Activated gamma-delta T cell treated with Interleukin-2 at 50 U/mL for 16 hours (primary cell): ENCODE data around the gene CLEC16A.
A peak's percentile ranks its signal among the peaks of the same experiment; 100 is the strongest.

Experiments
- DNase-seq: peaks from one replicate; pipeline ENCODE4 v3.0.0-alpha.2; 2020

Gene CLEC16A, protein sequence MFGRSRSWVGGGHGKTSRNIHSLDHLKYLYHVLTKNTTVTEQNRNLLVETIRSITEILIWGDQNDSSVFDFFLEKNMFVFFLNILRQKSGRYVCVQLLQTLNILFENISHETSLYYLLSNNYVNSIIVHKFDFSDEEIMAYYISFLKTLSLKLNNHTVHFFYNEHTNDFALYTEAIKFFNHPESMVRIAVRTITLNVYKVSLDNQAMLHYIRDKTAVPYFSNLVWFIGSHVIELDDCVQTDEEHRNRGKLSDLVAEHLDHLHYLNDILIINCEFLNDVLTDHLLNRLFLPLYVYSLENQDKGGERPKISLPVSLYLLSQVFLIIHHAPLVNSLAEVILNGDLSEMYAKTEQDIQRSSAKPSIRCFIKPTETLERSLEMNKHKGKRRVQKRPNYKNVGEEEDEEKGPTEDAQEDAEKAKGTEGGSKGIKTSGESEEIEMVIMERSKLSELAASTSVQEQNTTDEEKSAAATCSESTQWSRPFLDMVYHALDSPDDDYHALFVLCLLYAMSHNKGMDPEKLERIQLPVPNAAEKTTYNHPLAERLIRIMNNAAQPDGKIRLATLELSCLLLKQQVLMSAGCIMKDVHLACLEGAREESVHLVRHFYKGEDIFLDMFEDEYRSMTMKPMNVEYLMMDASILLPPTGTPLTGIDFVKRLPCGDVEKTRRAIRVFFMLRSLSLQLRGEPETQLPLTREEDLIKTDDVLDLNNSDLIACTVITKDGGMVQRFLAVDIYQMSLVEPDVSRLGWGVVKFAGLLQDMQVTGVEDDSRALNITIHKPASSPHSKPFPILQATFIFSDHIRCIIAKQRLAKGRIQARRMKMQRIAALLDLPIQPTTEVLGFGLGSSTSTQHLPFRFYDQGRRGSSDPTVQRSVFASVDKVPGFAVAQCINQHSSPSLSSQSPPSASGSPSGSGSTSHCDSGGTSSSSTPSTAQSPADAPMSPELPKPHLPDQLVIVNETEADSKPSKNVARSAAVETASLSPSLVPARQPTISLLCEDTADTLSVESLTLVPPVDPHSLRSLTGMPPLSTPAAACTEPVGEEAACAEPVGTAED

DNA sequence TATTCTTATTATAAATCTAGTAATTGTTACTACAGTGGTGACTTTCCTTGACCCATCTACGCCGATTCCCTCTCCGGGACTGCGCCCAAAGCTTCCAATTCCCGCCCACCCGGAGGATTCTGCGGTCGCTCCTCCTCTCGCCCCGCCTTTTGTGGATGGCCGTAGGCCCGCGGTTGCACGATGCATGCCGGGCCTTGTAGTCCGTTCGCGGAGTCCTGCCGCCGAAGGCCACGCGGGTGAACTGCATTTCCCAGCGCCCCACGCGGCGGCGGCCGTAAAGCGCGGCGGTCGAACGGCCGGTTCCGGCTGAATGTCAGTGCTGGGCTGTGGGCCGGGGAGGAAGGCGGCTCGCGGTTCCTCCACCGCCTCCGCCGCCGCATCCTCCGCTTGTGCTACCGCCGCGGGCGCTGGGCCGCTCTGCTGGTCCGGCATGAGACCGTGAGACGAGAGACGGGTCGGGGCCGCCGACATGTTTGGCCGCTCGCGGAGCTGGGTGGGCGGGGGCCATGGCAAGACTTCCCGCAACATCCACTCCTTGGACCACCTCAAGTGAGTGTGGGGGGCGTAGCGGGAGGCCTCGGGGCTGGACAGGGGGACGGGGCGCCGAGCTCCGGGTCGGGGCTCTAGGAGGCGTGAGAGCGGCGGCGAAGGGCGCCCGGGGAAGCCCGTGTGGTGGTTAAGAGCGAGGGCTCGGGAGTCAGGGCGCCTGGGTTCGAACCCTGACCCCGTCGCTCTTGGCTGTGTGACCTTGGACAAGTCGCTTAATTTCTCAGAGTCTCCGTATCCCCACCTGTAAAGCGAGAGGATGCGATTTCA is at the start of gene CLEC16A:
TSS of gene CLEC16A (plus strand) at position 316 of the 816 bp plus-strand sequence. CDS start at position 470, 154 bp downstream.
- peak; percentile 94 for DNase-seq

DNA sequence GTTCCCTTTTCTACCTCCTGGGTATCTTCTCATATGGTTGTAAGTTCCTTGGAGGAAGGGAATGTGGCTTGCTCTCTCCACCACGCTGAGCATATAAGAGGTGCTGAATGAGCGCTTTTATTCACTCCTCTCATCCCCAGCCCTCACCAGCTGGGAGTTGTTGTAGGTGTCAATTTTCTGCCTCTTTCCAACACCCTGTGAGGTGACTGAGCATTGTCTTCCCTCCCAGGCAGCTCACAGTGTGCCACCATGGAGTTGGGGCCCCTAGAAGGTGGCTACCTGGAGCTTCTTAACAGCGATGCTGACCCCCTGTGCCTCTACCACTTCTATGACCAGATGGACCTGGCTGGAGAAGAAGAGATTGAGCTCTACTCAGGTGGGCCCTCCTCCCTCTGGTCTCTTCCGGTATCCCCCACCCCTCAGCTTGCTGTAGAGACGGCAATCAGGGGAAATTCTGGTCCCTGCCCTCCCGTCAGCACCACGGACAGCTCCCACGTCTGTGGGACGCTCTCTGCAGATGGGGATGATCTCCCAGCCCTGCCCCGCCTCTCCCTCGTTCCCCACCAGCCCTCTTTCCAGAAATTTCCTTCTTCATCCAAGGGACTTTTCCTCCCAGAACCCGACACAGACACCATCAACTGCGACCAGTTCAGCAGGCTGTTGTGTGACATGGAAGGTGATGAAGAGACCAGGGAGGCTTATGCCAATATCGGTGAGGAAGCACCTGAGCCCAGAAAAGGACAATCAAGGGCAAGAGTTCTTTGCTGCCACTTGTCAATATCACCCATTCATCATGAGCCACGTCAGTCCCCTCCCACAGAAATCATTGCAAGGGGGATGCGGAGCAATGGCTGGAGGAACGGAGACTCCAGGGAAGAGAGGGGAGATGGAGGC is 49.1 kb upstream of the CLEC16A start:
- peak; percentile 20 for DNase-seq

DNA sequence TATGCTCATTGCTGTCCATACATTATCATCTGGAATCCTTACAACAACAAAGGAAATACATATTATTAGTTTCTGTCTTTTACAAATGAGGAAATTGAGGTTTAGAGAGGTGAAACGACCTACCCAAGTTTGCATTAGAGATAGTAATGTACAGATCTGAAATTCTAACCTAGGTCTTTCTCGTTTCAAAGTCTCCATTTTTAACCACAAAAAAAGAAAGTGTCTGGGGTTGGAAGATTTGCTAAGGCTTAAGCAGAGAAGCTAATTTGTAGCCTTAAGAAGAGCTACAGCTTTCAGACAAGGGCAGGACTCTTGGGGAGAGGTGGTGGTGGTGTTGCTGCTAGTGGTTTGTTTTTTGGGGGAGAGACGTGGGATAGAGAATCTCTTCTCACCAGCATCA is 48.2 kb upstream of the CLEC16A start:
- no peak for DNase-seq

DNA sequence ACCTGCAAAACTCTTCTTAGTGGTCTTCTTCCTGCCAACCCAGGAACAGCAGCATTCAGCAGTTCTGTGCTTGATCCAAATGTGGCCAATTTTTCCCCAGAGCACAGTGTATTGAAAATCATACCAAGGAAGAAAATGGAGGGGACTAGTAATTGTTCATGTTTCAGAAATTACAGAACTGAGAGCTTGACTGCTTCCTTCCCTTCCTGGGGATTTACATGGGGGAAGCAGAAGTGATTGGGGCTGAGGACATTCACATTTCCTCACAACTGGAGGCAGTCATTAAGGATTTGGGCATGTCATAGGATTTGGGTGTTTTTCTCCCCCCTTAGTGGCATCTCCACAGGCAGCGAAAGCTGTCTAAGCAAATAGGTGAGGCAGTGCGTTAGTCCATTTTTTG is 47.6 kb upstream of the CLEC16A start:
- DNase-seq = no peak

DNA sequence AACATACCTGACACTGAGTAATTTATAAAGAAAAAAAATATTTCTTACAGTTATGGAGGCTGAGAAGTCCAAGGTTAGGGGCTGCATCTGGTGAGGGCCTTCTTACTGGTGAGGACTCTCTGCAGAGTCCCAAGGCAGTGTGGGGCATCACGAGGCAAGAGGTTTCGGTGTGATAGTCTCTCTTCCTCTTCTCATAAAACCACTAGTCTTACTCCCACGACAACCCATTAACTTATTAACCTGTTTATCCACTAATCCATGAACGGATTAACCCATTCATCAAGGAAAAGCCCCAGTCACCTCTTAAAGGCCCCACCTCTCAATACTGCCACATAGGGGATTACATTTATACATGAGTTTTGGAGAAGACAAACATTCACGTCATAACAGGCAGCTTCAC is 47.2 kb upstream of the CLEC16A start:
- DNase-seq = no peak

DNA sequence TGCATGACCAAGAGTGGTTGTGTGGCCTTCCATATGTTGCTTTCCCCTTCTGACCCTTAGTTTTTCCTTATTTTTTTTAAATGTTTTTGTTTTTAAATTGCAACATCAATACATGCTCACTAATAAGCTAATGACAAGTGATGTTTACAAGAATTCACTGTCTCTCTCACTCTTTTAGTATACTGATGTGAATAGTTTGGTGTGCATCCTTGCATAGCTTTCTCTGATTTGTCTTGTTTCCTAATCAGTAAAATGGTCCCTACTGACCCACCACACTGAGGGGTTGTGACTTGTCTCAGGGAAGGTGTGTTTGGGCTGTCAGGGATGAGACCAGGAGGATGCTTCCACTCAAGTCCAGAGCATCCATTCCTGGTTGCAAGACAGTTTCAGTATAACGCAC is 41.4 kb upstream of the CLEC16A start:
- DNase-seq = no peak

DNA sequence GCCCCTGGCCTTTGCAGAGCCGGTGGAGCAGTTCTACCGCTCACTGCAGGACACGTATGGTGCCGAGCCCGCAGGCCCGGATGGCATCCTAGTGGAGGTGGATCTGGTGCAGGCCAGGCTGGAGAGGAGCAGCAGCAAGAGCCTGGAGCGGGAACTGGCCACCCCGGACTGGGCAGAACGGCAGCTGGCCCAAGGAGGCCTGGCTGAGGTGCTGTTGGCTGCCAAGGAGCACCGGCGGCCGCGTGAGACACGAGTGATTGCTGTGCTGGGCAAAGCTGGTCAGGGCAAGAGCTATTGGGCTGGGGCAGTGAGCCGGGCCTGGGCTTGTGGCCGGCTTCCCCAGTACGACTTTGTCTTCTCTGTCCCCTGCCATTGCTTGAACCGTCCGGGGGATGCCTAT is 37.9 kb upstream of the CLEC16A start:
- DNase-seq = no peak

DNA sequence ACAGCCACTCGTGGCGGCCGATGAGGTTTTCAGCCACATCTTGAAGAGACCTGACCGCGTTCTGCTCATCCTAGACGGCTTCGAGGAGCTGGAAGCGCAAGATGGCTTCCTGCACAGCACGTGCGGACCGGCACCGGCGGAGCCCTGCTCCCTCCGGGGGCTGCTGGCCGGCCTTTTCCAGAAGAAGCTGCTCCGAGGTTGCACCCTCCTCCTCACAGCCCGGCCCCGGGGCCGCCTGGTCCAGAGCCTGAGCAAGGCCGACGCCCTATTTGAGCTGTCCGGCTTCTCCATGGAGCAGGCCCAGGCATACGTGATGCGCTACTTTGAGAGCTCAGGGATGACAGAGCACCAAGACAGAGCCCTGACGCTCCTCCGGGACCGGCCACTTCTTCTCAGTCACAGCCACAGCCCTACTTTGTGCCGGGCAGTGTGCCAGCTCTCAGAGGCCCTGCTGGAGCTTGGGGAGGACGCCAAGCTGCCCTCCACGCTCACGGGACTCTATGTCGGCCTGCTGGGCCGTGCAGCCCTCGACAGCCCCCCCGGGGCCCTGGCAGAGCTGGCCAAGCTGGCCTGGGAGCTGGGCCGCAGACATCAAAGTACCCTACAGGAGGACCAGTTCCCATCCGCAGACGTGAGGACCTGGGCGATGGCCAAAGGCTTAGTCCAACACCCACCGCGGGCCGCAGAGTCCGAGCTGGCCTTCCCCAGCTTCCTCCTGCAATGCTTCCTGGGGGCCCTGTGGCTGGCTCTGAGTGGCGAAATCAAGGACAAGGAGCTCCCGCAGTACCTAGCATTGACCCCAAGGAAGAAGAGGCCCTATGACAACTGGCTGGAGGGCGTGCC is 37.2 kb upstream of the CLEC16A start:
- DNase-seq = no peak

DNA sequence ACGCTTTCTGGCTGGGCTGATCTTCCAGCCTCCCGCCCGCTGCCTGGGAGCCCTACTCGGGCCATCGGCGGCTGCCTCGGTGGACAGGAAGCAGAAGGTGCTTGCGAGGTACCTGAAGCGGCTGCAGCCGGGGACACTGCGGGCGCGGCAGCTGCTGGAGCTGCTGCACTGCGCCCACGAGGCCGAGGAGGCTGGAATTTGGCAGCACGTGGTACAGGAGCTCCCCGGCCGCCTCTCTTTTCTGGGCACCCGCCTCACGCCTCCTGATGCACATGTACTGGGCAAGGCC is 36.7 kb upstream of the CLEC16A start:
- no peak for DNase-seq

DNA sequence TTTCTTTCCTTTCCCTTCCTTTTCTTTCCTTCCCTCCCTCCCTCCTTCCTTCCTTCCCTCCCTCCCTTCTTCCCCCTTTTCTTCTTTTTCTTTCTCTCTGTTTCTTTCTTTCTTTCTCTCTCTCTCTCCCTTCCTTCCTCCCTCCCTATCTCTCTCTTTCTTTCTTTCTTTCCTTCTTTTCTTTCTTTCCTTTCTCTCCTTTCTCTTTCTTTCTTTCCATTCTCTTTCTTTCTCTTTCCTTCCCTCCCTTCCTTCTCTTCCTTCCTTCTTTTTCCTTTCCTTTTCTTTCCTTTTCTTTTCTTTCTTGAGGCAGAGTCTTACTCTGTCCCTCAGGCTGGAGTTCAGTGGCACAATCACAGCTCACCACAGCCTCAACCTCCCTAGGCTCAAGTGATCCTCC is 33.1 kb upstream of the CLEC16A start:
- DNase-seq = no peak

DNA sequence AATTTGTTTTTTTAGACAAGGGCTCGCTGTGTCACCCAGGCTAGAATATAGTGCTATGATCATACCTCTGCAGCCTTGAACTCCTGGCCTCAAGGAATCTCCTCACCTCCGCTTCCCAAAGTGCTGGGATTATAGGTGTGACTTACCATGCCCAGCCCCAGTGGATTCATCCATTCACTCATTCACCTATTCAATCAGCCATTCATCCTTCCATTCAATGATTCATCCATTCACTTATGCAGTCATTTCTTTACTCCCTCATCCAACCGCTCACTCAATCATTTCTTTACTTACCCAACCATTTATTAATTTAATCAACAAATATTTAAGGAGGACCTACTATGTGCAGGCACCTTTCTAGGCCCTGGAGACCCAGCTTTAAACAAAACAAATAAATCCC is 27.8 kb upstream of the CLEC16A start:
- no peak for DNase-seq

DNA sequence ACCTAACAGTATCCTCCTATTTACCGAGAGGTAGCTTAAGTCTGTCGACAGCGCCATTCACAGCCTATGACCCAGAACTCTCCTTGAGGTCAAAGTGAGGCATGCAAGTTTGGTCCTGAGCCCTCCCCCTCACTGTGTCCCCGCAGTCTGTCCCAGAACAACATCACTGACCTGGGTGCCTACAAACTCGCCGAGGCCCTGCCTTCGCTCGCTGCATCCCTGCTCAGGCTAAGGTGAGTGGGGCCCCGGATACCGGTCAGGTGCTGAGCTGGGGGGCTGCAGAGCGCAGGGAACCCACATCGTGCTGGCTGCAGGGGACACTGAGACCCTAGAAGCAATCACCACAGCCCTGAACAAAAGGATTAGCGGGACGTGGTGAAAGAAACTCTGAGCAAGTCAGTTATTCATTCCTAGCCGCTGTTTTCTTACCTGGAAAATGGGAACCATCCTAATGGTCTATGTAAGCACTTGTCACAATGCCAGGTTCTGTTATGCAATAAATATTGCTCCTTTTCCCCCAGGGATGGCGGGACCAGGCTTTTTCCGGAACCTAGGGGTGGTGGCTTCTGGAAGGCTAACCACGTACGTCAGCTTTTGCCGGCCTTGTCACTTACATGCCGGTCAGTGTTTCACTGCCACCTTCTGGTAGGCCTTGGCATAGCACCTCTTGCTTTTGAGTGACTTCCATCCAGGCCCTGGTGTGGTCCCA is 25.9 kb upstream of the CLEC16A start:
- DNase-seq = peak; percentile 78

DNA sequence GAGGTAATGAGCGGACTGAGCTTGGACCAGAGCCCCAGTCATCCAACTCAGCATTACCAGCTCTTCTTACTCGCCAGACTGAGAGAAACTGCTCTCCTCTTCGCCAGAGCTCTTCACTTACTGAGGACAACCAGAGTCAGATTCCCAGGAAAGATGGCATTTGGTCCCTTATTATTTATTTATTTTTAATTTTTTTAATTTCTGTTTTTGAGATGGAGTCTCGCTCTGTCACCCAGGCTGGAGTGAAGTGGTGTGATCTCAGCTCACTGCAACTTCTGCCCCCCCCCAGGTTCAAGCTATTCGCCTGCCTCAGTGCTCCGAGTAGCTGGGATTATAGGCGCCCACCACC is 25.4 kb upstream of the CLEC16A start:
- no peak for DNase-seq

DNA sequence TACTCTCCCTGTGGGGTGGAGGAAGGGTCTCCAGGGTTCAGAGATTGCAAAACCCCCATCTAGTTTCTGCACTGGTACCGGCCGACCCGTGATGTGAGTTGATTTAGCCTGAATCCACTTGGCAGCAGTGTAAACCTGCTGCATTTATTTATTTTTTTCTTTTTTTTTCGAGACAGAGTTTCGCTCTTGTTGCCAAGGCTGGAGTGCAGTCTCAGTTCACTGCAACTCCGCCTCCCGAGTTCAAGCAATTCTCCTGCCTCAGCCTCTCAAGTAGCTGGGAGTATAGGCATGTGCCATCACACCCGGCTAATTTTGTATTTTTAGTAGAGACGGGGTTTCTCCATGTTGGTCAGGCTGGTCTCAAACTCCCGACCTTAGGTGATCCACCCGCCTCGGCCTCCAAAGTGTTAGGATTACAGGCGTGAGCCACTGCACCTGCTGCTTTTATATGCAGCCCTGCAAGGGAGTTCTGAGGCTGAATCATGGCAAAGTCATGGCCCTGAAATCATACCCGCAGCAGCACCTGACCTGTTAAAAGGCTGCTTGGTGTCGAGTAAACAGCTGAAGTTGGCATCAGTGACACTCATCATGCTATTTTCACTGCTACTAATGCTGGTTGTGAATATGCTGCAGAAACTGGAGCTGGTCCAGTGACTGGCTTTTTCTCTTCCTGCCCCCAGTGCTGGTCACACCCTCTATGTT is 23.5 kb upstream of the CLEC16A start:
- no peak for DNase-seq

DNA sequence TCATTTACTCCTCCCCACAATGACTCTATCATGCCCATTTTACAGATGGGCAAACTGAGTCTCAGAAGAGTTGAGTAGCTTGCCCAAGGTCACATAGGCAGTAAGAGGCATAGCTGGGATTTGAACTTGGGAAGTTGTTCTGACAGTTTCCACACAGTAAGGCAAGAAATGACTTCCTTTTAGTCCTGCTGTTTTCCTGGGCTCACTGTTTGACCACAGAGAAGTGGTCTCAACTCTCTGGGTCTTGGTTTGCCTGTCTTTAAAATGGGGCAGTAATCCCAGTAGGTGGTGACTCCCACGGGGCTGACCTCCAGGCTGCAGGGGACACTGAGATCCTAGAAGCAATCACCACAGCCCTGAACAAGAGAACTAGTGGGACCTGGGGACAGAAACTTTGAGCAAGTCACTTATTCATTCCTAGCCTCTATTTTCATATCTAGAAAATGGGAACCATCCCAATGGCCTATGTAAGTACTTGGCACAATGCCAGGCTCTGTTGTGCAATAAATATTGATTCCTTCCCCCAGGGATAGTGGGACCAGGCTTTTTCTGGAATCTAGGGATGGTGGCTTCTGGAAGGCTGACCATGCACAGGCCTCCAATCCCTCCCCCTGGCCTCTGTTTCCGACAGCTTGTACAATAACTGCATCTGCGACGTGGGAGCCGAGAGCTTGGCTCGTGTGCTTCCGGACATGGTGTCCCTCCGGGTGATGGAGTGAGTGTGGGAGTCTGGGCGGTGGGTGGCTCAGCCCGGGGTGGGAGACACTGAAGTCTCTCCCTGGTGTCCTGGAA is 22.6 kb upstream of the CLEC16A start:
- DNase-seq = no peak

DNA sequence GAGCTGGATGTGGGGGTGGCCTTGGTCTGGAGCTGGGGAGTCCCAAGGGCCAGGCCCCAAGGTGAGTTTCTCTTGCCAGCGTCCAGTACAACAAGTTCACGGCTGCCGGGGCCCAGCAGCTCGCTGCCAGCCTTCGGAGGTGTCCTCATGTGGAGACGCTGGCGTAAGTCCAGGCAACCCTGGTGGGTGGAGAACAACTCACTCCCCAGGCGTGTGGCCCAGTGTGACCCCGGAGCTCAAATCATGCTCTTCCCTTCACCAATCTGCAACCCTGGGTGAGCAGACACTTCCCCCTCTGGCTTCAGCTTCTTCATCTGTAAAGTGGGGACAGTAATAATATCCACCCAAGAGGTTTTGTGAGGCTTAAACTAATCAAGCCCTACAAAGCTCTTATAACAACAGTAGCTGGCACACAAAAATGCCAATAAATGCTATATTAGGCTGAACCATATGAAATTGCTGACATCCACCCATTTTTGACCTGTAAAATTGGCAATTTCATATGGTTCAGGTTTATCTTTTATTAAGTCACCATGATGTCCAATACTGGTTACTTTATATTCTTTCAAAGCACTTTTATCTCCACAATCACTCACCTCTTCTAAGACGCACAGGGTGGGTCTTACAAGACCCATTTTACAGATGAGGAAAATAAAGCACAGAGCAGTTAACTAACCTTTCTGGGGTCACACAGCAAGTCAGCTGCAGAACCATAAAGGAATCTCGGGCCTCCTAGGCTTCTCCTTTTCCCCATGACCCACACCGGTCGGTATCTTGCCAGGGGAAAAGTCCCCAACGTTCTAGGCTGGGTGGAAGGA is 21.8 kb upstream of the CLEC16A start:
- DNase-seq = no peak

DNA sequence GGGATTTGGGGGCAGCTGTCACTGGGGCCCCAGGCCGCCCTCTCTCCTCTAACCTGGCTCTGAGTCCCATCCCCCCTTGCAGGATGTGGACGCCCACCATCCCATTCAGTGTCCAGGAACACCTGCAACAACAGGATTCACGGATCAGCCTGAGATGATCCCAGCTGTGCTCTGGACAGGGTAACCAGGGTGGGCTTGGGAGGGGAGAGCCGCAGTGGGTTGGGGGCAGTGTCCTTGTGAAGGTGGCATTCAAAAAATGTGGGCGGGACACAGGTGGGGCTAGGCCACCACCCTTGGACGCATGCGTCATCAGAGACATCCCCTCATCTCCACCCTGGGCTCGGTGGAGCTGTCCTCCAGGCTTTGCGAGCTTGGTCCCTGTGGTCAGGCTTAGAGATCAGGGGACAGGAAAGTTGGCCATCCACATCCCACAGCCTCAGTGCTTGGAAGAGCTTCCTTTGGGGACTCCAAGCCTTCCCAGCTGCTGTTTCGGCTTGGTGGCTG is 21.2 kb upstream of the CLEC16A start:
- DNase-seq = no peak
